ENCODE results near the gene RPUSD4.

The RPUSD4 gene

DNA sequence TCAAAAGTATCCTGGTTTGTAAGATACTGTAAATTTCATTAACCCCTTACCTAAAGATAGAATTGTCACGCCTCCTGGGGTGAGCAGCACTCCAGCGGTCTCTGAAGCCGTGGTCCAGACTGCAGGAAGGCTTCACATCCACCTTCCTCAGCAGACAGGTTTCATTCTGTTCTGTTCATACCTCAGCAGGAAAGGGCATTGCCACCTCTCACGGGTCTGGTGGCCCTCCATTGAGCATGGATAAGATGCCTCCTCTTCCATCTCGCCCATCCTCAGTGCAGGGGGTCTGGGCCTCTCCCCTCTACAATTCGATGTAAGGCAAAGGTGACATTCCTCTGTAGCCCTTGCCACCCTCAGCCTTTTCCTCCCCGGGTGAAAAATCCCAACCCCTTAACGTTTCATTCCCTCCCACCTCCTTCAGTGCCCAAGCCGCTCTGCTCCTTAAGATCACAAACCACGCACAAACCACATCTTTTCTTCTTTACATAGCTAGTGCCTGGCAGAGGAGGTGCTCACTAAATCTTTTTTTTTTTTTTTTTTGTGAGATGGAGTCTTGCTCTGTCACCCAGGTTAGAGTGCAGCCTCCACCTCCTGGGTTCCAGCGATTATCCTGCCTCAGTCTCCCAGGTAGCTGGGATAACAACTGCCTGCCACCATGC is 28.5 kb downstream of the RPUSD4 start:
- no peak for DNase-seq (ENCODE audit: low spot score)

DNA sequence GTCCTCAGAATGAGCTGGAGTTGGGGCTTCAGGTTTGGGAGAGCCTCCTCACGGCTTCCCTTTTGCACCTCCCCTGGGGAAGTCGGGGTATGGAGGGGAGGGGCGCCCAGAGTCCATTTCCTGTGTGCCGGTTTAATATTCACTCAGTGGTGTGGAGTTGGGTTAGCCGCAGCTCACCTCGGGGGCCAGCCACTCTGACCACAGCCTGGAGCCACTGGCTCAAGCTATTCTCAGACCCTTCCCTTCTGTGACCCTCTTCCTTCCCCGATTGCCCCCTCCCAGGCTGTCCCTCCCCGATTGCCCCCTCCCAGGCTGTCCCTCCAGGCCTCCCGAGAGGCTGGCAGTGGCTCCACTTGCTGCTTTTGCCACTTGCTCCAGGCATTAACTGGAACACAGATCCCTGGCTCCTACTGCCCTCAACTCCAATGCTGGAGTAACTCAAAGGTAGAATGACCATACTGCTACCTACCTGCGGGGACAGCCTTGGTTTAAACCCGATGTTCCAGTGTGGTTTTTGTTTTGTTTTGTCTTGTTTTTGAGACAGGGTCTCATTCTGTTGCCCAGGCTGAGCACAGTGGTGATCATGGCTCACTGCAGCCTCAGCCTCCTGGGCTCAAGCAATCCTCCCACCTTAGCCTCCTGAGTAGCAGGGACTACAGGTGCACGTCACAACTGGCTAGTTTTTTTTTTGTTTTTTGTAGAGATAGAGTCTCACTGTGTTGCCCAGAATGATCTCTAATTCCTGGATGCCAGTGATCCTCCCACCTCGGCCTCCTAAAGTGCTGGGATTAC is 29.3 kb downstream of the RPUSD4 start:
- DNase-seq (ENCODE audit: low spot score) = no peak

DNA sequence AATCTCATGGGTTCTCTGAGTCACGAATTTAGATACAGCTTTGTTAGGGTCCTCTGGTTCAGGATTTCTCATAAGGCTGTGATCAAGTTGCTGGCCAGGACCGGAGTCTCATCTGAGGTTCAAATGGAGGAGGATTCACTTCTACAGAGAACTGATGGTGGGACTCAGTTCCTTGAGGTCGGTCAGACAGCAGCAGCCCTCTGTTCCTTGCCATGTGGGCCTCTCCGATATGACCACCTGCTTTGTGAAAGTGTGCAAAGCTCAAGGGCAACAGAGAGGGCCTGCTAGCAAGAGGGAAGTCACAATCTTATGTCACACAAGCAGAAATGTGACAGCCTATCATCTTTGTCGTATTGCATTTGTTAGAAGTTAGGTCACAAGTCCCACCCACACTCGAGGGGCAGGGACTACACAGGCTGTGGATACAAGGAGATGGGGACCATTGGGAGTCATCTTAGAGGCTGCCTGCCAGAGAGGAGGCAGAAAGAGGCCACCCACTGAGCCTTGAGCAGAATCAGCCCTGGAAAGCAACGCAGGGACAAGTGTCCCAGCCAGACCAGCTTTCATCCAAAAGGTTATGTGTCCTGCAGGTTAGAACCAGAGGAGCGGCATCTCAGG is 34.5 kb downstream of the RPUSD4 start:
- no peak for DNase-seq (ENCODE audit: low spot score)

DNA sequence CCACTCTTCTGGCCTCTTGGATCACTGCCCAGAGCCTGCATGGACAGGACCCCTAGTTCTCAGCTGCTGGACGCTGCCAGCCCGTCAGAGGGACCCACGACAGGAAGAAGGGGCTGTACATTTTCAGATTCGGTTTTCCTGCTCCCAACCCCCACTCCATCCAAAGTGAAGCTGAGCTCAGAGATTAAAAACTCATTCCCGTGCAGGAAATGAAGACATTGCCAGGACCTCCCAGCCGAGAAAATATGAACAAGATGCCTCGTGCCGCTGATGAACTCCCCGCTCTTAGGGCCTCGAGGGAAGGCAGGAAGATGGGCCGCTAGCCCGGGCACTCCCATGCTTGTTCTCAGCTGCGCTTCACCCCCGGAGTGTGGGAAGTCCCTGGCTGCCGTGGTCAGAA is 36.1 kb downstream of the RPUSD4 start:
- DNase-seq (ENCODE audit: low spot score) = no peak

DNA sequence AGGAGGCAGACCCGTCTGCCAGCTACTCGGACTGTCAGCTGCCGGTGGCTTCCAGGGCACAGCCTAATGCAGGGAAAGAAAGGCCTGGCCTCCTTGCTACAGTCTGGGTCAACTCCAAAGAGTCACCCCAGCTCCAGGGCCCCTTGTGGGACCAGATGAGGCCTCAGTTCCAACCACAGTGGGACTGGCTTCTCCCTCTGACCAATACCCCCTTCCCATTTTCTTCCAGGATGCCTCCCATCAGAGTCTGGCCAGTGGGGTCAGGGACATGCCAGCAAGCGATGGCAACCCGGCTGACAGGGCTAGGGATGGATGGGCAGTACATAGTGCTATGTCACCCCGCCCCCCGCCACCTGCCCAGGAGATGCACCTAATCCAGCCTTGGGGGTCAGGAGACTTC is 36.6 kb downstream of the RPUSD4 start:
- no peak for DNase-seq (ENCODE audit: low spot score)

DNA sequence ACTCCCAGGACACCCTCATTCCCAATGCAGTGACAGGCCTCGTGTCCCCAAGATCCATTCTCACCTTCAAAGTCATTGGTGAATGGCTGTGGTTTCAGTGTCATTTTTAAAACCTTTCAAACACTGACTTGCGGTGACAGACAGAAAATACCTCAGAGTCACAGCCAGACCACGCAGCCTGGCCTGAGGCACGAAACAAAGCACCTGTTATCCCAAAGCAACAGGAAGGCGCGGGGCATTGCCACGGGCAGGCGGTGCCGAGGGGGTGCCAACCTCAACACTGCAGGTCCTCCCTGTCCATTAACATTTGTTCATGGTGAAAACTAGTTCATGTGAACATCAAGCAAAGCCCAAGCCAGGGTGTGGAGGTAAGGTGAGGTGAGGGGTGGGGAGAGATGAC is 38.2 kb downstream of the RPUSD4 start:
- no peak for DNase-seq (ENCODE audit: low spot score)

DNA sequence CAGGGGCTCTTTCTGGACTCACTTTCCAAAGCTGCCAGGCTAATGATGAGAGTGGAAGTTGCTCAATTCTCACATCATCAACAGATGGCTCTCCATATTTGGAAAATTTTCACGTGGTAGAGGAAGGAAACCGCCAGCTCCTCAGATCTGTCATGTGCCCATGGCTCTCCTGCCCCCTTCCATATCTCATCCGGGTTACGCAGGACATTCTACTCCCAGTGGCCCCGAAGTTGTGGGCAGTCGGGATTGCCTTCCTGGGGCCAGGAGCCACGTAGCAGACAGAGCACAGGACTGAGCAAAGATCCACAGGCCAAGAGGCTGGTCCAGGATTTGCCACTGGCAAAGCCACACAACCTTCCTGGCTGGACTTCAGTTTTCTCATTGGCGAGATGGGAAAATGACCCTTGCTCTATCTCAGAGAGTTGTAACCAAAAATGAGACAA is 38.8 kb downstream of the RPUSD4 start:
- no peak for DNase-seq (ENCODE audit: low spot score)

DNA sequence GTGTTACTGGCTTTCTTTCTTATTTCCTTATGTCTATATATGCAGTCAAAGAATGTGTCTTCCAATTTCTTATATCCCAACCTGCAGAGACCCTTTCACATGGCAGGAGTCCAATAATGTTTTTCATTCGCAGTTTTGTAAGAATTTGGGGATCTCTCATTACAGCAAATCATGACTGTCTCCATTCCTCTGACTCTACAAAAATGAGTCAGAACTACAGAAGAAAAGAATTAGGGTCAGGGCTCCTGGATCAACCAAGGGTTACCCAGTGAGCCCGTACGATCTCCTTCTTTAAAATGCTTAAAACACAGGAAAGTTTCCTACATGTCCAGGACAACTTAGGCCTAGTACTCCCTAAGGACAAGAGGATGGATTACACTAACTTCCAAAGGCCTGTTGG is 42.2 kb downstream of the RPUSD4 start:
- DNase-seq (ENCODE audit: low spot score) = no peak

DNA sequence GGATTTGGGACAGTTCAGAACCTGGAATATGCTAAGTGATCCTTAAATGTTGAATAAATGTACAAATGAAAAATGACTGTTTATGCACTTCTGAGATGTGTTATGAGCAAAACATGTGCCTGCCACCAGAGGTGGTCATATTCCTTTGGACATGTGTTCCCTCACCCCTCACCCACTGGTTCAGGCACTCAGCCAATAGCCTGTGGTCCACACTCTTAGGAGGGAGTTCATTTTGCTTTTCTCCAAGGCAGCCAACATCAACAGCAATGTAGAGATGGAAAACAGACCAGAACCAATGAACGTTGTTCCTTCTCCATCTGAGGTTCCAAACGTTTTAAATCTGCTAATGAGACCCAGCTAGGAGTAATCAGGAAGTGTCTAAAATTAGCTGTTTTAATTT is 44.0 kb downstream of the RPUSD4 start:
- no peak for DNase-seq (ENCODE audit: low spot score)

DNA sequence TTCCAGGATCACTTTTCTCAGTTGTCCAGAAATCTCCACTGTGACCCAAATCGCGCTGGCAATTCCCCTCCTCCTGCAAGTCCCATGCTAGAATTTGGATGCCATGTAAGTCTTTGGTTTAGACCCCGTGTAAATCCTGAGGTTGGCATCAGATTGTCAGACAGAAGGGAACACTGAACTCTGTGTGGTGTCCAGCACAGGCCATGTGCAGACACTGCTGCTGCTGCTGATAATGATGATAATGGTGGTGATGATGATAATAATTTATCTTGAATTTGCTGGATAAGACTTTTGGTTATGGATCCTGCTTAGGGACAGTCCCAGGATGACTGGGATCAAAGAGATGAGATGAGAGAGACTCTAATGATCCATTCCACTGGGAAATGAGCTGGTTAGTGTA is 45.0 kb downstream of the RPUSD4 start:
- DNase-seq (ENCODE audit: low spot score) = no peak

DNA sequence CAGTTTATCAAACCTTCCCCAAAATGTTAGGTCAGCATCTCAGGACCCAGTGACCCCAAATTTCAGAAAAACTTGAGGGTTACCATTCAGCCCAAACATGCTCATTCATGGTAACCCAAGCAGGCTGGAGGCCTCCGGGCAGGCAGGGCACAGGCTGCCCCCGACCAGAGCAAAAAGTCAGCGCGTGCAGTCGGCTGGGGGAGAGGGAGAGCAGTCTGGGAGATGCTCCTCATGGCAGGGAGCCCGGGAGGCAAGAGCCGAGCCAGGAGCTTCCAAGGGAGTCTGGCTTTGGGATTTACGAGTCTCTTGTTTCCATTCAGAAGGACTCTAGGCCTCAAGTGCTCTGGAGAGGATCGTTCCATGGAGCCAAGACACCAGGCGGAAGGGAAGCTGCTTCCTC is 45.7 kb downstream of the RPUSD4 start:
- no peak for DNase-seq (ENCODE audit: low spot score)

DNA sequence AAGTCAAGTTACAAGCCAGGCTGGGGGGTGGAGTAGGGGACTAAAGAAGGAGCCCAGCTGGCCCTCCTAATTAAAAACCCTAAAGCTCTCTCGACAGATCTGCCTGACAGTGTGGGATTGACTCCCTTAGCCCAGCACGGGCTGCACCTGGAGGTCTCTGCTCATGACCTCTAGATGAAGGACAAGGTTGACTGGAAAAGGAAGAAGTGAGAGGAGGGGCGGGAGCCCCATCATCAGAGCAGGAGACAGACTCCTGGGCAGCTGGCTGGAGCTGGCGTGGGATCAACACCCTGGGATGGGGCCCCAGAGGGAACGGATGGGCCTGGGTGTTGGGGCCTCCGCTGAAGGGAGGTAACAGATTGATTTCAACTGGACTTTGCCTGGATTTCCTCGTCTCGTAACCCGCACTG is 46.1 kb downstream of the RPUSD4 start:
- no peak for DNase-seq (ENCODE audit: low spot score)

DNA sequence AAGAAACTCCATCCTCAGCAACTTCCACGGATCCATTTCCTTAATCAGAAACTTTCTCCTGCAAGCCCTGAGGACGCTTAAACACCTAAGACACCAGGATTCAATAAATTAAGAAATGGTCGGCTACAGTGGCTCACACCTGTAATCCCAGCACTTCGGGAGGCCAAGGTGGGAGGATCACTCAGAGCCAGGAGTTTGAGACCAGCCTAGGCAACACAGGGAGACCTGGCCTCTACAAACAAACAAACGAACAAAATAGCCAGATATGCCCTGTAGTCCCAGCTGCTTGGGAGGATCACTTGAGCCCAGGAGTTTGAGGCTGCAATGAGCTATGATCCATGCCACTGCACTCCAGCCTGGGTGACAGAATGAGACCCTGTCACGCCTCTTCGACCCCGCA is 46.7 kb downstream of the RPUSD4 start:
- no peak for DNase-seq (ENCODE audit: low spot score)

DNA sequence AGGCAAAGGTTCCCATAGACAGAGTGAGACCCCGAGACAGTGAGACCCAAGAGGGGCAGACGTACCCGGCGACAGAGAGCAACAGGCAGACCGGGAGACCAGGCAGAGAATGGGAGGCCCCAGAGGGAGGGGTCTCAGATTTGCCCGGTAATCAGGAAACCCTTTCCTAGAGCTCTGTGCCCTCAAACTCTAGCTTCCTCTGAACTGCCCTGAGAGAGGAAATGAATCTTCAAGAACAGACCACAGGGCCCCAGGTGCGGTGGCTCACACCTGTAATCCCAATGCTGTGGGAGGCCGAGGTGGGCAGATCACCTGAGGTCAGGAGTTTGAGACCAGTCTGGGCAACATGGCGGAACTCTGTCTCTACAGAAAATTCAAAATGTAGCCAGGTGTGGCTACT is 47.7 kb downstream of the RPUSD4 start:
- peak; percentile 58 for DNase-seq (ENCODE audit: low spot score)

DNA sequence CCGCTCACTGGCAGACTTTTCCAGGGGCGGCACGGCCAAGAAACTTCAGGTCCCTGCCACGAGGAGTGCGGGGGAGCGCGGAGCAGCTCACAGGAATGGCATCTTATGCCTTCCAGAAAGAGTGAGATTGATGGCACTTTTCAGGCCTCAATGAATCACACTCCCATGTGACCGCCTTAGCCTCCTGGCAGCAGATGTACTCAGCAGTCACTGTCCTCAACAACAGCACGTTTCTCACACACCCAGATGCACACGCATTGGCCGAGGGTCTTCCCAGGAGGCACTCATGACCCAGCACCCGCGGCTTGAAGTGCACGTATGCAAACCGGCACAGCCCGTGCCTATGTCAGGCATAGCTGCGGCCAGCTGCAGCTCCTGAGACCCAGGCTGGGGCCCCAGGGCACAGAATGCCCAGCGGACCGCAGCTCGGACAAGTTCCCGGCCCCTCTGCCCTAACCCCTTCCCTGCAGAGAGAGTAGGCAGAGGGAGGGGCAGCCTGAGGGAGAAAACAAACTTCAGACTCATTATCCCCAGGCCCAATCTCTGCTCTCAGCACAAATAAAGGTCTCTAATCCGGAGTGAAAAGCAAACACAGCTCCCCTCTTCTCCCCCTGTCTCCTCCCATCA is 48.3 kb downstream of the RPUSD4 start:
- peak; percentile 73 for DNase-seq (ENCODE audit: low spot score)

DNA sequence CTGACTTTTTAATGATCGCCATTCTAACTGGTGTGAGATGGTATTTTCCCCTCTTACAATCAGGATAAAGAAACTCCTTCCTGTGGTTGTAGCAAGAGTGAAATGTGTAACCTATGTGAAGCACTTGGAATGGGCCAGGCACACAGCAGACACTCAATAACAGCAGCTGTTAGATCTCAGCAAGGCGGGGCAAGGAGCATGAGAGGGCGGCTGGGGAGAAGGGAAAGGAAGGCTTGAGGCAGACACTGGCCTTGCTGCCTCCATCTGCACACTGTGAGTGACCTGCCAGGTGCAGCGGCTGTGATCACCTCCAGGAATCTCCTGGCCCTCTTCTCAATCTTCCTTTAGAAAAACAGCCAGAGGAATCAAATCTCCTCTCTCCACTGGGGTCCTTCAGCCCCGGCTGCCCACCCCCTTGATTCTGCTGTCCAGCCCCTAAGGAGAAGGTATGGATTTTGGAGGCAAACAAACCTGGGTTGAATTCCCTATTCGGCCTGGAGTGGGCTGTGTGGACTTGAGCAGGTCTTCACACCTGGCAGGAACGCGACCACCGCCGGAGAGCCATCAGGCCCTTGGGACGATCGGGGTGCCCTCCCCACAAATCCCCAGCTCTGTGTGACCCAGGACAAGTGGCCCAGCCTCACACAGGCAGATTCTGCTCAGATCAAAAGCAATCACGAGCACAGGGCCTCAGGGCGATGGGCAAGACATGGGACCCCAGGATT is 49.0 kb downstream of the RPUSD4 start:
- no peak for DNase-seq (ENCODE audit: low spot score)

DNA sequence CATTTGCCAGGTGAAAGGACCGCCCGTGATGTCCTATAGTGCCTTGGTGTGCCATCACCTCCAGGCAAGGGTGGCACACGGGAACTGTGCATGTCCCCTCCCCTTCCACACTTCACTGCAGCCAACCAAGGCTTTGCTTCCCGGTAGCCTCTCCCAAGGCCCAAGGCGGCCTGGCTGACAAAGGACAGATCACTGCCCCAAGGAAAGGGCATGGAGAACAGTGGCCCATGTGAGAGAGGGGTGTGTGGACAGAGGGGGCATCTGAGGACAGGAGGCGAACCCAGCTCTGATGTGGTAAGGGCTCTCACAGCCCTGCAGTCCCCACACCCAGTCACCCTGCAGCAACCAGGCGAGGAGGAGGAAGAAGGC is 50.4 kb downstream of the RPUSD4 start:
- DNase-seq (ENCODE audit: low spot score) = no peak

DNA sequence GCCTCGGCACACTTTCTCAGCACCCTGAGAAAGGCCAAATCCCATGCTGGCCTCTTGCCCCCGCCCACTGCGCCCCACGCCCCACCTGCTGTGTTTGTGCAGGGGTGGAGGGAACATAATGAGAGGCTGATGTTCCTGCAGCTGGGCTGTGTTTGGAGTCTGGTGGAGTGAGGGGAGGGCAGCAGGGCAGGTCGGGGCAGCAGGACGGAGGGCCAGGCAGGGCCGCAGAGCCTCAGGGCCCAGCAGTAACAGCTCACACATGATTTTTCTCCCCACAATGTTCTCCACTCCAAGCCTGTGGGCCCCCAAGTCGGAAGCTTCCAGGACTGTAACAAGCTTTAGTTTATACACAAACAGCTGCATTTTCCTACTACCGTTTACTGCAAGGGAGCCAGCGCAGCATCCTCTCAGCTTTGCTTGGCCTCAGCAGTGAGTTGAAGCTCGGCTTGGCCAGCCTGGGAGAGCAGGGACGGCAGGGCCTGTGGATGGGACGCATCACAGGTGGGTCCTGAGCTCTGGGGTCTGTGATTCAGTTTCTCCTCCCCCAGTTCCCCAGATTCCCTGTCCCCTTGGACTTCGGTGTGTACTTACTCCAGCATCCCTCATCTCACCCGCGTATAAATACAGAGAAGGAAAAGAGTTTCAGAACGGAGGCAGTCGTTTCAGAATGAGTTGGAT is 51.0 kb downstream of the RPUSD4 start:
- DNase-seq (ENCODE audit: low spot score) = no peak

DNA sequence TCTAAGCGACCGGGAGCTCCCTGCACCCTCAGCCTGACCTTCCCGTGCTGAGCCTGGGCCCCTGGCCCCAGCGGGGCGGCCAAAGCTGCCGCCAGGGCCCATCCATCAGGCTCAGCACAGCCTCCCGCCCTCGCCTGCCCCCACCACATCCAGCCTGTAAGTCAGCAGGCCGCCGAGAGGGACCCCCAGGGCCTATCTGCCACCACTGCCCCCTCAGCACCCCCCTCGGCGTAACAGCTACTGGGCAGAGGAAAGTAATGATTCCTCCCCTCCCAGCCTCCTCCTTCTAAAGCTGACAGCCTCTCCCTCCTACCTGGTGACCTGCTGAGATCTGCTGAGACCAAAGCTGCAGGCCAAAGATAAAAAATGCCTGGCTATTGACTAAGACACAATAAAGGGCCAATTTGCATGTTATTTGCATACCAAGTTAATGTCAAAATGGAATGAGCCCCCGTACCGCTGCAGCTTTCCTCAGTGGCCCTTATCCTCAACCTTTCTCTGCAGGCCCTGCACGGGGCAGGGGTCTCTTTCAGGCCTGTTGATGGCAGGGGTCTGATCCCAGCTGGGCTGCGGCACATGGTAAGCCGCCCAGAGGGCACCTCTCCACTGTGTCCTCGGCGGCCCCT is 51.6 kb downstream of the RPUSD4 start:
- peak; percentile 72 for DNase-seq (ENCODE audit: low spot score)

DNA sequence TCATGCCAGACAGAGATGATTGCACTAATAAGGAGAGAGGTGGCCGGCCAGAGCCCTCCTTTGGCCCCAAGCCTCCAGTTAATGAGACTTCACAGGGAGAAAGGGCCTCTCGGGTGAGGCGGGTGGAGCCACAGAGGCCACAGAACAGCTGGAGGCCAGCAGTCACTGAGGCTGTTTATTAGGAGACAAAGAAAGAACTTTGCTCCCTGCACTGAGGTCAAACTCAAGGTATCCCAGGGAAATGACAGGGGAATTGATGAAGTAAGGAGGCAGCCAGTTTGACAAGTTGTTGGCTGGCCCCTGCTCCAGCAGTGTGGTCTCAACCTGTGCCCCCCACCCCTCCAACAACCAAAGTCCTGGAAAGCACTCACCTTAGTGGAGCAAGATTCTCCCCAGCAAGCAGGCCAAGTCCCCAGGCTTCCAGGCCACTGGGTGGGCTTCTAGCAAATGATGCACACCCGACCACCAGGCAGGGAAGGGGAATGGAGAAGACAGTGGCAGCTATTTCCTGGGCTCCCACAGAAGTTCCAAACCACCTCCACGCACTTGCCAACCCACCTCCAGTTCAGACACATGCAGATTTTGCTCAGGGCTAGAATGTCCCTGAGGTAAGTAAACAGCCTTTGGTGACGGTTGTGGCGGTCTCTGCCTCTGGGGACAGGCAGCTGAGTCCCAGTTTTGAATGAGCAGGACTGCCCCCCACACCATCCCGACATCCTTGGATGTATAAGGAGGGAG is 53.2 kb downstream of the RPUSD4 start:
- no peak for DNase-seq (ENCODE audit: low spot score)

All from ecto neural progenitor cell (in vitro differentiated cells).